Duodenal mucosa (tissue), 2 donors: ENCODE data around the gene ELOA.
"Not testable (repeated sequence)": the region's sequence is repeated elsewhere in the genome, so short reads cannot be mapped to it uniquely, and the experiment has no call there.

ENCODE experiments used
- H3K27ac ChIP-seq: one replicate; pipeline ENCODE4 v1.7.0; 2013; ENCODE audit warnings: low read depth, low read length
- H3K27me3 ChIP-seq, 2 donors: one replicate each; pipeline ENCODE4 v1.7.0; 2013; ENCODE audit warnings: low read length in 2 of 2, control low read depth in 1 of 2; ENCODE audit not compliant: insufficient read depth in 2 of 2, control insufficient read depth in 1 of 2
- H3K36me3 ChIP-seq, 2 donors: one replicate each; pipeline ENCODE4 v1.7.0; 2013; ENCODE audit warnings: low read length in 2 of 2, control low read depth in 1 of 2; ENCODE audit not compliant: insufficient read depth in 2 of 2, control insufficient read depth in 1 of 2
- H3K4me1 ChIP-seq, 2 donors: one replicate each; pipeline ENCODE4 v1.7.0; 2013; ENCODE audit warnings: low read length in 2 of 2, control low read depth in 1 of 2; ENCODE audit not compliant: insufficient read depth in 2 of 2, control insufficient read depth in 1 of 2
- H3K4me3 ChIP-seq, 2 donors: one replicate each; pipeline ENCODE4 v1.7.0; 2013; ENCODE audit warnings: low read length in 2 of 2, low read depth in 1 of 2
- H3K9ac ChIP-seq, 2 donors: one replicate each; pipeline ENCODE4 v1.7.0; 2013; ENCODE audit warnings: low read length in 2 of 2, low read depth in 1 of 2
- H3K9me3 ChIP-seq, 2 donors: one replicate each; pipeline ENCODE4 v1.7.0; 2013; ENCODE audit warnings: low read length in 2 of 2, control low read depth in 1 of 2; ENCODE audit not compliant: control insufficient read depth in 1 of 2

Gene ELOA

DNA sequence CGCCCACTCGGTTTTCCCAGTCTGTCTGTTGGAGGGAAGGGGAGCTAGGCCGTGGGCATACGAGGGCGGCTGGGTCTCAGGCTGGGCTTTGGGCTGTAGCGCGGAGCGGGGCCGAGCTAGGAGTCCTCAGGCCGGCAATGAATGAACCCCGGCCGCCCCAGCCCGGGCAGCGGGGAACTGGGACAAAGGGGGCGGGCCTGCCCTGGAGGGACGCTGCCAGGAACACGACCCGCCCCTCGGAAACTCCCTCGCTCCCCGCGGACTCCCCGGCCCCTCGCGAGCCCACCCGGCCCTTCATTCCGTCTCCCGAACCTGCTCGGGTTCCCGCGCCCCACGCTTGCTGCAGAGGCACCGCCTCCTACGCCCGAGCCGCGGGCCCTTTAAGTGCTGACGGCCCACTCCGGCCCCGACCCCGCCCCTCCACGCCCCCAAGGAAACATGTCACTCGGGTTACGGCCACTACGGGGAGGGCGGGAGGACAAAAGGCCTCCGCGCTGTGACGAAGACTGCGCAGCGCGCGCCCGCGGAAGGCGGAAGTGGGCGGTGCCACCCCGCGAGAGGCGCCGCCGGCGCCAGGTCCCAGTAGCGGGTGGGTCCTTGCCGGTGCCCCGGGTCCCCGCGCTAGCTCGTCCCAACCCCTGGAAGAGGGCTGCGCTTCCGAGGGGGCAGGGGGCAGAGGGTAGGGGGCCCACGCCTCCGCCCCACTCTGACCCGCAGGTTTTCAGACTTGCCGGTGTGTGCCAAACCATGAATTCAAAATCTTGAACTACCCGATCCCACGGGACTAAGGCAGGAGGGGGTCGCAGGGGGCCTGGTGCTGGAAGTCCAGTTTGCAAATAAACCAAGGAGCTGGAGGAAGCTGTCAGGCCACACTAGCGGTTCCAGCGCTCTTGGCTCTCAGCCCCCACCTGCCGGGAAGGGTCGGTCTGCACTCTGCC, 57.4 kb downstream of the ELOA start, which contains the start of gene GALE:
TSS of gene GALE (minus strand) at position 355 of the 938 bp plus-strand sequence. CDS start 1,747 bp downstream, outside the sequence.
- H3K9ac ChIP-seq: peak within 1 kb of the TSS; percentile 87 to 94
- H3K4me3 ChIP-seq: peak within 1 kb of the TSS; percentile 88 to 89
- peaks cover 13 to 48% of the 10 kb centered on the region in 2 donors for H3K36me3 ChIP-seq
- no peaks in the 10 kb centered on the region for H3K9me3 ChIP-seq
- H3K27ac ChIP-seq: peak within 1 kb of the TSS; percentile 96
- no peaks in the 10 kb centered on the region for H3K27me3 ChIP-seq
- peaks cover 25 to 36% of the 10 kb centered on the region in 2 donors for H3K4me1 ChIP-seq

DNA sequence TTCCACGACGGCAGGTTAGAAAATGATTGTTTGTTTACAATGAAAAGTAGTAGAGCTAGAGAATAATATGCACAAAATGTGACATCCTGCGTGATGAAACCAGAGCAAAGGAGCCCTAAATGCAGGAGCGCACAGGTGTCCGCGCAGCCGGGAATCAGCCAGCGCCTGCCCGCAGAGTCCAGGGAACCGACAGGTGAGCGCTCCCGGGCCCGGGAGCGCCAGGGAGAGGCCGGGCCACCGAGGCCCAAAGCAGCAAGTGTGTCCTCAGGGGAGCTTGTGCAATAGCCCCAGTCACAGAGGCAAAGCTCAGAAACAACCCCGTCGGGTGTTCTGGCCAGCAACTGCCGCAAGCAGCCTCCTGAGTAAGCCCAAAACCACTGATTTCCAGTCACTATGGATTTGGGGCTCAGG, 58.1 kb downstream of the ELOA start:
- Histone ChIP-seq H3K27ac (peak overlapping the region; percentile 83), H3K4me3 (peak overlapping the region; percentile 87 to 88), H3K9ac (peak overlapping the region; percentile 81 to 87), H3K27me3 (no peaks in the 10 kb centered on the region), H3K36me3 (peaks cover 11 to 47% of the 10 kb centered on the region in 2 donors), H3K9me3 (no peaks in the 10 kb centered on the region), H3K4me1 (peaks cover 25 to 36% of the 10 kb centered on the region in 2 donors)

DNA sequence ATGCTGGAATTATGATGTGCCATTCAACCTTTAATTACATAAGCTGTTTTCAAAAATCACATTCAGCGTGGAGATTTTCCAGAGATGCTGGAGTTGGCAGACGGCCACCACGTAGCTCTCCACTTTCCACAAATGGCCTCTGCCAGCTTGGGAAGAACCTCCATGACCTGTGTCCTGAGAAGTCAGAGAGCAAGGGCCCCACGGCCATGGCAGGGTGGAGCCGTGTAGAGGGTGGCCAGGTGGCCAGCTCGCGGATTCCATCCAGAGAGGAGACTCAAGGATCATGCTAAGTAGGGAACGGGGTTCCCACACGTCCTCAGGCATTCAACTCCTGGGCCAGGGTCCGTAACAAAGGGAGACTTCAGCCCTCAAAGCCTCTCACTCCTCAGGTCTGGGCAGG, 58.6 kb downstream of the ELOA start:
- peaks cover 12 to 48% of the 10 kb centered on the region in 2 donors for H3K36me3 ChIP-seq
- no peaks in the 10 kb centered on the region for H3K27me3 ChIP-seq
- H3K4me1 ChIP-seq: peaks cover 21 to 32% of the 10 kb centered on the region in 2 donors
- H3K4me3 ChIP-seq: peak overlapping the region; percentile 87 to 88
- no peak overlapping the region for H3K27ac ChIP-seq
- no peaks in the 10 kb centered on the region for H3K9me3 ChIP-seq
- H3K9ac ChIP-seq: peak overlapping the region; percentile 81 to 87

DNA sequence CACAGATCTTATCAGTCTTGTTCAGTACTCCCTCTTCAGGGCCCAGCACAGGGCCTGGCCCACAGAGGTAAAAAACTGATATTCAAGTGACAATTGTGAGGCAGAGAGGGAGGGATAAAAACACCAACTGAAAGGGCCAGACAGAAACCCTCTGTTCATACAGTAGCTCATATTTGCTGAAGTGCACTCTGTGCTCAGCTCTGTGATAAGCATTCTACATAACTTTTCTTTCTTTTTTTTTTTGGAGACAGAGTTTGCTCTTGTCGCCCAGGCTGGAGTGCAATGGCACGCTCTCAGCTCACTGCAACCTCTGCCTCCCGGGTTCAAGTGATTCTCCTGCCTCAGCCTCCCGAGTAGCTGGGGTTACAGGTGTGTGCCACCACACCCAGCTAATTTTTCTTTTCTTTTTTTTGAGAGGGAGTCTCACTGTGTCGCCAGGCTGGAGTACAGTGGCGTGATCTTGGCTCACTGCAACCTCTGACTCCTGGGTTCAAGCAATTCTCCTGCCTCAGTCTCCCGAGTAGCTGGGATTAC, 59.6 kb downstream of the ELOA start:
- not testable (repeated sequence) for H3K9ac ChIP-seq, H3K9me3 ChIP-seq, H3K27me3 ChIP-seq, H3K4me3 ChIP-seq, H3K27ac ChIP-seq
- Histone ChIP-seq H3K4me1 (peaks cover 19 to 28% of the 10 kb centered on the region in 2 donors), H3K36me3 (peaks cover 17 to 48% of the 10 kb centered on the region in 2 donors)

DNA sequence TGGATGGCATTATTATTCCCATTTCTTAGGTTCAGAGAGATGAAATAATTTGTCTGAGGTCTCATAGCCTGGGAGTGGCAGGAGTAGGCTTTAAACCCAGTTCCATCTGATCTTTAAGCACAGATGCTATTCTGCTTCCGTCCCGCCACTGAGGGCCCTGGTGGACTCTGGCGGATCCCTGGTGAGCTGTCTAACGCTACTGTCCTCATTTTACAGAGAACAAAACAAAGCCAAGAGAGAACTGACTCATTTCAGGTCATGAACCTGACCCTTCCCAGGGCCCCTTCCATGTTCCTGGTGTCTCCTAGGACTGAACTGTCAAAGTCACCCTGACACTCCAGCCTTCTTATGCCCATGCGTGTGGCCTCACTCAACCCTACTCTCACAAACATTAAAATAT, 60.4 kb downstream of the ELOA start:
- peaks cover 19 to 26% of the 10 kb centered on the region in 2 donors for H3K4me1 ChIP-seq

DNA sequence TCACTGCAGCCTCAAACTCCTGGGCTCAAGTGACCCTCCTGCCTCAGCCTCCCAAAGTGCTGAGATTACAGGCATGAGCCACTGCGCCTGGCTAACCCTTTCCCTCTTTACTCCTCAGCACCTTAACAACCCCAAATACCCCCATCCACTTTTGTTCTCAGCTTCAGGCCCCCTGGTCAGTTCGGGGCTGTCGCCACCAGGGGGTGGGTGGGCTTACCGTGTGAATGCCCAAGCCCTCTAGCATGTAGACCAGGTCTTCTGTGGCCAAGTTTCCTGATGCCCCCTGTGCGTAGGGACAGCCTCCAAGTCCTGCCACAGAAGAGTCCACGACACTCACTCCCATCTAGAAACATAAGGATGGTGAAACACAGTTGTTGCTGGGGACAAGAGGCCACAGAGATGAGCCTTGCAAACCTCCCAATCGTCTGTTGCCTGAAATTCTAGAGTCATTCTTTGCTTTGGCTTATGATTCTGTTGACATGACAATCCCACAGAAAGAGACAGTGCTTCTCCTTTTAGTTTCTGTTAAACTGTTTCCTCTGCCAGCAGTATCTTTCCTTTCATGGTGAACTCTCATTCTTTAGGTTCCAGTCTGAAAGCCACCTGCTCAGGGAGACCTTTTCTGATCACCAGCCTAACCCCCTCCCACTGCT, 61.0 kb downstream of the ELOA start:
- Histone ChIP-seq H3K27ac (no peak overlapping the region), H3K9me3 (no peaks in the 10 kb centered on the region), H3K9ac (no peak overlapping the region), H3K4me1 (peaks cover 13 to 20% of the 10 kb centered on the region in 2 donors), H3K36me3 (peaks cover 17 to 48% of the 10 kb centered on the region in 2 donors), H3K27me3 (no peaks in the 10 kb centered on the region), H3K4me3 (no peak overlapping the region)

More for the DNA sequence above, 60.4 kb downstream of the ELOA start:
- Histone ChIP-seq H3K9me3 (no peaks in the 10 kb centered on the region), H3K9ac (no peak overlapping the region), H3K27ac (no peak overlapping the region), H3K36me3 (peaks cover 17 to 48% of the 10 kb centered on the region in 2 donors), H3K4me3 (no peak overlapping the region), H3K27me3 (no peaks in the 10 kb centered on the region)

DNA sequence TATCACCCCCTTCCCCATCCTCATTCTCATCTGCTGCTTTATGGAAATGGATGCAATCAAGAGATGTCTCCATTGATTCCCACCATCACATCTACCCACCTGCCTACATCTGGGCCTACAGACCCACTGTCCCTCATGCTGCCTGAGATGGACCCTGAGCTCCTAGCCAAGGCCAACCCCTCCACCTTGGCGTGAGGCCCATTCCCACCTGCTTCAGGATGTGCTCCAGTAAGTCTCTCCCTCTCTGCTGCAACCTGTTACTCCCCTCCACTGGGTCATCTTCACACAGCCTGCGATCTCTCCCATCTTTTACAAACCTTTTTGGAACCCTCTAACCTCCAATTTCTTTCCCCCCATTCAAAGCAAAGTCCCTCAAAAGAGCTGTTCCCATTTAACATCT, 61.8 kb downstream of the ELOA start:
- Histone ChIP-seq H3K27me3 (no peaks in the 10 kb centered on the region), H3K9ac (no peak overlapping the region), H3K4me1 (peaks cover 14 to 18% of the 10 kb centered on the region in 2 donors), H3K27ac (no peak overlapping the region), H3K36me3 (peaks cover 17 to 48% of the 10 kb centered on the region in 2 donors), H3K9me3 (no peaks in the 10 kb centered on the region), H3K4me3 (no peak overlapping the region)

DNA sequence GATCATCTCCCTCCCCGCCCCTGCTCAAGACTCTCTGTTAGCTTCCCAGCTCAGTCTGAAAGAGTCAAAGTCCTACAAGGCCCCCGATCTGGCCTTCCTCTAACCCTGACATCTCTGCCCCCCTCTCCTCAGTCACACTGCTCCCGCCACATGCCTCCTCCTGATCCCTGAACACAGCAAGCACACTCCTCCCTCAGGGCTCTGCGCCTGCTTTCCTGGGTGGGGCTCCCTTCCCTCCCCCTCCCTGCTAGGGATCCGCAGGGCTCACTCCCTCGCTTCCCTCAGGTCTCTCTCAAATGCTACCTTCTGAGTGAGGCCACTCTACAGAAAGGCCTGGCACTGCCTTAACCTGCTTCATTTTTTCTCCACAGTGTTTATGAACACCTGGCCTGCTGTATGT, 63.0 kb downstream of the ELOA start:
- Histone ChIP-seq H3K27ac (no peak overlapping the region), H3K9ac (no peak overlapping the region), H3K36me3 (peaks cover 17 to 48% of the 10 kb centered on the region in 2 donors), H3K9me3 (no peaks in the 10 kb centered on the region), H3K4me1 (peaks cover 21 to 27% of the 10 kb centered on the region in 2 donors), H3K27me3 (no peaks in the 10 kb centered on the region), H3K4me3 (no peak overlapping the region)

DNA sequence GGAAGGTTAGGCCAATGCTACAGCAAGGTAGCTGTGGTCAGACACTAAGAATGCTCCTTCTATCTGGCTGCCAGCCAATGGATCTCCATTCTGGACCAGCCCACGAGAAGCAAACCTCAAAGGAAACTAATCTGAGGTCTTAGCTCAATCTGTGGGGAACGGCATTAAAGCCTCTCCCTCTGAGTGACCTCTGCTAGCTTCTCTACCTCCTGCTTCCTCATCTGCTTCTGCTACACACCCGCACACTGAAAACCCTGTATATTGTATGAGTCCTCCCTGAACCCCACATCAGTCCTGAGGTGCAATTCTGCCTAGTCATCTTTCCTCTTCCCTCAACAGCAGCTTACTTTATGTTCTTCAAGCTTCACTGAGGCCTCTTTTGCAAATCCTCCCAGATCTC, 64.2 kb downstream of the ELOA start:
- H3K36me3 ChIP-seq: peaks cover 17 to 47% of the 10 kb centered on the region in 2 donors
- no peaks in the 10 kb centered on the region for H3K9me3 ChIP-seq
- no peaks in the 10 kb centered on the region for H3K27me3 ChIP-seq
- peaks cover 13 to 20% of the 10 kb centered on the region in 2 donors for H3K4me1 ChIP-seq
- H3K27ac ChIP-seq: no peak overlapping the region
- H3K9ac ChIP-seq: no peak overlapping the region
- no peak overlapping the region for H3K4me3 ChIP-seq
